ENCODE results near the gene CDC25B. TPM values are rescaled to one million over a fixed set of nuclear protein-coding genes. Genes with fewer than 3 reads are reported as not detected.
A peak's percentile ranks its signal among the peaks of the same experiment; 100 is the strongest.

The CDC25B gene
- polyA plus RNA-seq, 4 donors, result 33.7 to 43.1 (median 38.4) TPM

DNA sequence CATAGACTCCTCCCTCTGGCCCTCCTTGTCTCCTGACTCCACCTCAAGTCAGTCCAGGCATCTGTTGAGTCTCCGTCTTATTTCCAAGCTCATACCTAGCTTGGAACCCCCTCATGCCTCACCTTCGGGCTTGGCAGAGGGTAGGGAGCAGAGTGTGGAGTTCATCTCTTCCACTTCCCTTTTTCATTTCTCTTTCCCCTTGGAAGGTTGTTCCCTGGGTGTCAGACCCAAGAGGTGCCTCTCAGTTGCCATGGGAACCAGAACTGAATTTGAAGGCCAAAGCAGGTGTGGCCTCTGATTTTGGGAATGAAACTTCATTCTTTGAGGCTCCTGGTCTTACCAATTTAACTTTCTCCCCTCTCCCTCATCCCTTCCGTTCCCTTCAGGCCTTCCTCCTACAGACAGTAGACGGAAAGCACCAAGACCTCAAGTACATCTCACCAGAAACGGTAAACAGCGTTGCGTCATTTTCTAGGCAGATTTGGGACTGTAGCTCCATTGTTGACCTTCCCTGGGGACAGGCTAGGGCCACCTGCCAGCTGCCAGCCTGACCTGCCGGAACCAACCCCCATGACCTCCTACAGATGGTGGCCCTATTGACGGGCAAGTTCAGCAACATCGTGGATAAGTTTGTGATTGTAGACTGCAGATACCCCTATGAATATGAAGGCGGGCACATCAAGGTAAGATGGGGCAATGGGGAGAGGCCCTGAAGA is 6.6 kb downstream of the CDC25B start:
- no peak for DNase-seq (ENCODE audit: low read depth in 4 of 4, low spot score in 3 of 4)

GRCh38 chr20:3803289-3803688 is 7.2 kb downstream of the CDC25B start:
- DNase-seq (ENCODE audit: low read depth in 4 of 4, low spot score in 3 of 4), result no peak

- DNase-seq (ENCODE audit: low read depth in 4 of 4, low spot score in 3 of 4), result no peak
These were observed 7.7 kb downstream of the CDC25B start for GRCh38 chr20:3803854-3804253.

- DNase-seq (ENCODE audit: low read depth in 4 of 4, low spot score in 3 of 4), result no peak
These were observed 8.2 kb downstream of the CDC25B start for GRCh38 chr20:3804254-3804751.

GRCh38 chr20:3804781-3805180 is 8.7 kb downstream of the CDC25B start:
- DNase-seq (ENCODE audit: low read depth in 4 of 4, low spot score in 3 of 4), result no peak

- no peak for DNase-seq (ENCODE audit: low read depth in 4 of 4, low spot score in 3 of 4)
These were observed 12.4 kb downstream of the CDC25B start for GRCh38 chr20:3808544-3808943.

- DNase-seq (ENCODE audit: low read depth in 4 of 4, low spot score in 3 of 4), result peak; percentile 82 to 85 (median 84)
These were observed 15.6 kb downstream of the CDC25B start for GRCh38 chr20:3811467-3812258.

DNA sequence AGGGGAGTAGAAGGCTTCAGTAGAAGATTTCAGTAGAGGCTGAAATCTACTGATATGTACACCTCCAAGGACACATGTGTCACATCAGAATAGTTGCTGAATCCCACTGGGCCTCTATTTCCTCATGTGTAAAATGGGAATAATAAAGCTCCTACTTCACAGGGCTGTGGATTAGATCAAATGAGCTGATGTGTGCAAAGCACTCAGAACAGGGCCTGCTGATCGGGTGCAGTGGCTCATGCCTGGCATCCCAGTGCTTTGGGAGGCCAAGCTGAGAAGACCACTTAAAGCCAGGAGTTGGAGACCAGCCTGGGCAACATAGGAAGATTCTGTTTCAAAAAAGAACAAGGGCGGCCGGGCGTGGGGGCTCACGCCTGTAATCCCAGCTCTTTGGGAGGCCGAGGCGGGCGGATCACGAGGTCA is 16.2 kb downstream of the CDC25B start:
- DNase-seq (ENCODE audit: low read depth in 4 of 4, low spot score in 3 of 4), result no peak

DNA sequence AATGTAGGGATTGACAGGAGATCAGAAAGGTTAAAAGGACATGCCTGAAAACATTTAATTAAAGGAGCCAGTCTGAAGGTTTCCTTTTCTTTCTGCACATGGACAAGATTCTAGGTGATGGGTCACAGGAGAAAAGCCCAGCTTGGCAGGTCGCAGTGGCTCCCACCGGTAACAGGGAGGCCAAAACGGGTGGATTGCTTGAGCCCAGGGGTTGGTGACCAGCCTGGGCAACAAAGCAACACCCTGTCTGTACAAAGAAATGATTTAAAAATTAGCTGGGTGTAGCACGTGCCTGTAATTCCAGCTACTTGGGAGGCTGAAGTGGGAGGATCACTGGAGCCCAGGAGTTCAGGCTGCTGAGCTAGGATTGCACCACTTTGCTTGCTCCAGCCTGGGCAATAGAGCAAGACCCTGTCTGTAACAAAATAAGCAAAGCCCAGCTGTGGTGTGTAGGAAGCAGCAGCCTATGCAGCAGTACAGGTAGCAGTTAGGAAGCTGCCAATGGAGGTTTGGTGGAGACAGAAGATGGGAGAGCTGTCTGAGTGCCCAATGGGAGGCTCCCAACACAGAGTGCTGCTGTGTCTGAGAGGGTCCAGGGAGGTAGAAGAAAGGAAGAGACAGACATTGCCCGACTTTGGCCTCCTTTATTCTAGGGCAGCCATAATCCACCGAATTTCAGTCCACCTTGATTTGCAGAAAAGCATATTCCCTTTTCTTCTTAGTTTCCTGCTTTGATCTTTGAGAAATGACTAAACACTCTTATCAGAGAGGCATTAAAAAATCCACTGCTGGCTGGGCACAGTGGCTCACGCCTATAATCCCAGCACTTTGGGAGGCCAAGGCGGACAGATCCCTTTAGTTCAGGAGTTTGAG is 17.1 kb downstream of the CDC25B start:
- no peak for DNase-seq (ENCODE audit: low read depth in 4 of 4, low spot score in 3 of 4)

- DNase-seq (ENCODE audit: low read depth in 4 of 4, low spot score in 3 of 4), result no peak
These were observed 17.9 kb downstream of the CDC25B start for GRCh38 chr20:3813848-3814581.

- no peak for DNase-seq (ENCODE audit: low read depth in 4 of 4, low spot score in 3 of 4)
These were observed 18.9 kb downstream of the CDC25B start for GRCh38 chr20:3814928-3815495.

DNA sequence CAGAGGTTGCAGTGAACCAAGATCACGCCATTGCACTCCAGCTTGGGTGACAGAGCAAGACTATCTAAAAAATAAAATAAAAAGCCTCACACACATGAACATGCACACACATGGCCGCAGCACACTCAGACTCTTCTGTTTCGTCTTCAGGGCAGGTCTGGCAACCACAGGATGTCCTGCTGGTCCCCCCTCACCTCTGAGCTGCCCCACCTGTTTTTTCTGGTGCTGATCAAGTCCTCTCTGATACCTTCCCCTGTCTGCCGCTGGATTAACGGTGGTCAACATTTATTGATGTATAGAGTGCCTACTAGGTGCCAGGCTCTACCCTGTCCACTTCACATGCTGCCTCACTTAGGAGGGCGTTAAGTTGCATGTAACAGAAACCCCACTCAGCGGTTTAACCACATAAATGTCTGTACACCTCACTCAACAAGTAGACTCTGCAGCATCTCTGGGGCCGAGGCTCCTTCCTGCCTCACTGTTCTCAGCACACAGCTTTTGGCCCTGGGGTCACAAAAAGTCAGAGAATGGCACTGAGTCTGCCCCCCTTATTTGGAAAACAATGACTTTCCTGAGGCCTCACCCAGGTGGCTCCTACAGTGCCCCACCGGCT is 19.7 kb downstream of the CDC25B start:
- DNase-seq (ENCODE audit: low read depth in 4 of 4, low spot score in 3 of 4), result no peak

- DNase-seq (ENCODE audit: low read depth in 4 of 4, low spot score in 3 of 4), result no peak
These were observed 22.3 kb downstream of the CDC25B start for GRCh38 chr20:3818155-3819151.

- no peak for DNase-seq (ENCODE audit: low read depth in 4 of 4, low spot score in 3 of 4)
These were observed 23.4 kb downstream of the CDC25B start for GRCh38 chr20:3819411-3820047.

DNA sequence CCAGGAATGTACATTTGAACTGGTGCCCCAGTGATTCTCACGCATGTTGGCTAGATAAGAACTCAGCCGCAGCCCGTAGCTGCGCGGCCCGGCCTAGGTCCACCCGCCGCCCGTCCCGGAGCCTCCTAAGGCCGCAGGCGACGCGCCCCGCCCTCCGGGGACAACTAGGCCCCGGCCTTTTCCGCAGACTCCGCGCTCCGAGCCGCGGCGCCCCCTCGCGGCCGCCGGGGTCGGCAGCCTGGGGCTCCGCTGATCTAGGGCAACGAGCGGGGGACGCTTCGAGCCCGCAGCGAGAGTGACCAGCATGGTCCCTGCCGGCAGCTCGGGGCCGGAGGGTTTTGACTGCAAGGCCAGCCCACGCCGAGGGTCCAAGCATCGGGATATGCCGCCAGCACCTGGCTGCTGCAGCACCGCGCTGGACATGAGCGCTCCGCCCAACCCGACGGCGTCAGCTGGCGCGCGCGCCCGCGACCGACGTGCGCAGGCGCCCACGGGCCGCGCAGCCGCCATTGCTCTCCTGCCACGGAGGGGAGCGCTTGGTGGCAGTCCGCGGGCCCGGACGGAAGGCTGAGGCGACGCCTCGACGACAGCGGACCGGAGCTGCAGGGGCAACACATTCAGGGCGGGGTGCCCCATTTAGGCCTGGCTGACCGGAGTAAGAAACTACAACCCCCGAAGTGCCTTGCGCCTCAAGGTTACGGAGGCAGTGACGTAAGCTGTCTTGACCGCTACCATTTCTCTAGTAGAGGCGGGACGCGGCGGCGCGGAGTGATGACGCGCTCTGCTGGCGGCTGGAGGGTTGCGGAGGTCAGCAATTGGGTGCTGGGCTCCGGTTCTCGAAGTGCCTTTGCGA is 24.2 kb downstream of the CDC25B start, which contains the start of gene AP5S1:
TSS of gene AP5S1 (plus strand) at position 500 of the 853 bp plus-strand sequence. CDS start 1,571 bp downstream, outside the sequence.
- peak; percentile 91 to 99 (median 94) for DNase-seq (ENCODE audit: low read depth in 4 of 4, low spot score in 3 of 4)

- no peak for DNase-seq (ENCODE audit: low read depth in 4 of 4, low spot score in 3 of 4)
These were observed 25.0 kb downstream of the CDC25B start for GRCh38 chr20:3820901-3821727.
